HepG2 (cell line): ENCODE results near the gene BABAM2. TPM values are rescaled to one million over a fixed set of nuclear protein-coding genes. Genes with fewer than 3 reads are reported as not detected.

Source experiments
- ATAC-seq: fragments of 200-7000 bp; cut with Tn5 transposase; 3 replicates; pipeline ENCODE4 v1.9.1; 2020; ENCODE audit warnings: mild to moderate bottlenecking, moderate library complexity
- BruUV-seq: library from RNA; stranded (reverse); fragments of 400-500 nt; replicated peaks from 2 replicates; lab custom pipeline; 2021; lab: Mats Ljungman, UMichigan
- CTCF ChIA-PET: fragments of 300-600 bp; formaldehyde crosslinking; extraction: SDS; loops from one replicate; lab custom pipeline; 2021; ENCODE audit warnings: low total read pairs, inconsistent platforms, low intra/inter-chr PET ratio; lab: Yijun Ruan, JAX
- POLR2A ChIA-PET: fragments of 350-600 bp; sonication (Branson Sonifier 250); formaldehyde crosslinking; loops from one replicate; lab custom pipeline; 2020; ENCODE audit warnings: antibody characterized with exemption, inconsistent platforms; lab: Yijun Ruan, JAX
- DNase-seq: peaks from one replicate; pipeline ENCODE4 v3.0.0-alpha.2; 2015; ENCODE audit warnings: low spot score
- FAIRE-seq: peaks from 3 replicates; lab custom pipeline; 2011; peaks lifted over from hg19 to GRCh38; lab: Jason Lieb, UNC
- H2AFZ ChIP-seq: one replicate; pipeline ENCODE4 v1.6.1; 2011; ENCODE audit warnings: low read length, inconsistent platforms
- H3K27ac ChIP-seq: fragments of 300-600 bp; 3 replicates; pipeline ENCODE4 v1.8.0; 2011; ENCODE audit warnings: mixed run types, mild to moderate bottlenecking, mixed read lengths, low read length, inconsistent platforms; ENCODE audit not compliant: insufficient read depth; ENCODE audit errors: extremely low read length
- H3K27me3 ChIP-seq, 2 experiments: fragments of 200-600 bp in 1 of 2; 2 replicates in 1 of 2; 3 replicates in 1 of 2; pipeline versions ENCODE4 v1.6.0 to v1.8.0; 2011; ENCODE audit warnings: low read length in 2 of 2, mild to moderate bottlenecking in 2 of 2, moderate library complexity in 2 of 2, inconsistent platforms in 1 of 2; ENCODE audit not compliant: insufficient read depth in 2 of 2, control insufficient read depth in 1 of 2
- H3K36me3 ChIP-seq, 2 experiments: fragments of 200-600 bp in 1 of 2; replicated peaks in 1 of 2; 2 replicates in 1 of 2; 3 replicates in 1 of 2; pipeline versions ENCODE4 v1.5.1 to v1.8.0; 2011; ENCODE audit warnings: low read length in 2 of 2, inconsistent platforms in 1 of 2; ENCODE audit not compliant: insufficient read depth in 2 of 2, control insufficient read depth in 1 of 2
- H3K4me1 ChIP-seq: 2 replicates; pipeline ENCODE4 v1.5.1; 2012; ENCODE audit warnings: low read length, inconsistent platforms; ENCODE audit not compliant: insufficient read depth
- H3K4me2 ChIP-seq: 2 replicates; pipeline ENCODE4 v1.6.0; 2011; ENCODE audit warnings: low read depth, low read length, inconsistent platforms
- H3K4me3 ChIP-seq, 3 experiments: fragments of 200-600 bp in 1 of 3; sonication (generic), shearing (Covaris generic) in 1 of 3; replicated peaks in 1 of 3; 2 replicates each; pipeline ENCODE4 v1.5.1; 2011 to 2016; ENCODE audit warnings: low read length in 3 of 3, inconsistent platforms in 2 of 3, low read depth in 2 of 3, mild to moderate bottlenecking in 2 of 3, control low read depth in 1 of 3, mixed read lengths in 1 of 3; ENCODE audit not compliant: insufficient read depth in 1 of 3
- H3K79me2 ChIP-seq: one replicate; pipeline ENCODE4 v1.6.1; 2011; ENCODE audit warnings: low read length, inconsistent platforms; ENCODE audit not compliant: insufficient read depth
- H3K9ac ChIP-seq: 2 replicates; pipeline ENCODE4 v1.6.0; 2011; ENCODE audit warnings: mild to moderate bottlenecking, low read depth, low read length, inconsistent platforms; ENCODE audit not compliant: insufficient read depth
- H3K9me3 ChIP-seq: 2 replicates; pipeline ENCODE4 v1.5.1; 2012; ENCODE audit warnings: mild to moderate bottlenecking, low read length
- H4K20me1 ChIP-seq: 2 replicates; pipeline ENCODE4 v1.6.0; 2011; ENCODE audit warnings: inconsistent platforms, mild to moderate bottlenecking, low read length, moderate library complexity; ENCODE audit not compliant: insufficient read depth
- CCDC6 ChIP-seq: sonication (generic); formaldehyde crosslinking; IDR thresholded peaks from 2 replicates; pipeline ENCODE4 v1.8.1; 2022; ENCODE audit warnings: mild to moderate bottlenecking, missing genetic modification reagents, moderate library complexity
- FOXP1 ChIP-seq, 2 experiments: fragments of 450-650 bp in 1 of 2; IDR thresholded peaks; 2 replicates each; pipeline ENCODE4 v1.6.1; 2017 to 2018; ENCODE audit warnings: antibody characterized with exemption in 1 of 2
- HOXA3 ChIP-seq: sonication (generic); formaldehyde crosslinking; IDR thresholded peaks from 2 replicates; pipeline ENCODE4 v1.5.0; 2020; ENCODE audit warnings: missing genetic modification reagents
- MLXIP ChIP-seq: sonication (generic); formaldehyde crosslinking; IDR thresholded peaks from 2 replicates; pipeline ENCODE4 v1.9.0; 2021; ENCODE audit warnings: missing genetic modification reagents, borderline replicate concordance
- MTA1 ChIP-seq: sonication (generic); formaldehyde crosslinking; IDR thresholded peaks from 2 replicates; pipeline ENCODE4 v1.4.0; 2020; ENCODE audit warnings: missing genetic modification reagents, mild to moderate bottlenecking, borderline replicate concordance
- POLR2A ChIP-seq, 2 experiments: IDR thresholded peaks; 2 replicates each; pipeline ENCODE4 v1.6.1; 2011; ENCODE audit warnings: low read depth in 2 of 2, low read length in 2 of 2, mild to moderate bottlenecking in 1 of 2, moderate library complexity in 1 of 2; ENCODE audit not compliant: insufficient read depth in 1 of 2
- TAF1 ChIP-seq: sonication (generic); formaldehyde crosslinking; IDR thresholded peaks from 2 replicates; pipeline ENCODE4 v1.4.0; 2020; ENCODE audit warnings: missing genetic modification reagents
- TOE1 ChIP-seq: sonication (generic); formaldehyde crosslinking; IDR thresholded peaks from 2 replicates; pipeline ENCODE4 v1.4.0; 2020; ENCODE audit warnings: mild to moderate bottlenecking, missing genetic modification reagents
- ZNF460 ChIP-seq: sonication (generic); formaldehyde crosslinking; IDR thresholded peaks from 2 replicates; pipeline ENCODE4 v1.5.1; 2020; ENCODE audit warnings: missing genetic modification reagents, mild to moderate bottlenecking, borderline replicate concordance
- WGBS: methylation state at CpG from one replicate; pipeline ENCODE4 v1.1.6; 2017; ENCODE audit warnings: low lambda C conversion rate; 5-methylcytosine and 5-hydroxymethylcytosine counted together
- in situ Hi-C: cut with HindIII; loops from 2 replicates; pipeline ENCODE4 v1.10.0; 2017; ENCODE audit warnings: low pct_unique_long_range_greater_than_20kb; ENCODE audit not compliant: extremely low pct_ligation_motif_present
- intact Hi-C: fragments of 100-400 bp; cut with micrococcal nuclease; formaldehyde crosslinking; loops from one replicate; pipeline ENCODE4 v1.10.0; 2022; ENCODE audit not compliant: unreplicated experiment
- polyA plus RNA-seq, 8 experiments: library from polyadenylated mRNA; depleted of rRNA in 3 of 8; stranded (reverse) in 7 of 8; unstranded in 1 of 8; fragments of >200 nt; fragmentation: Illumina TruSeq in 4 of 8; extraction: Trizol in 4 of 8; gene quantifications; 2 replicates each; pipeline versions ENCODE4 v1.2.1 to v1.2.3, GENCODE V29; 2011 to 2016; ENCODE audit warnings: low read depth in 4 of 8, missing spikeins in 1 of 8, mixed read lengths in 1 of 8; ENCODE audit not compliant: insufficient read depth in 1 of 8
- total RNA-seq, 5 experiments: library from RNA; depleted of rRNA; stranded (reverse); fragments of >200 nt; fragmentation: Illumina TruSeq; extraction: Trizol; gene quantifications; 2 replicates each; pipeline ENCODE4 v1.2.3, GENCODE V29; 2016; ENCODE audit warnings: low read depth in 1 of 5

The BABAM2 gene
- total and polyA plus RNA-seq, 2 of the 13 experiments (the other 11 are each of a cell fraction or from before 2014, with no cell fraction given), result 24.9 to 28.0 TPM

GRCh38 chr2:28365158-28365557 lies 474.6 kb downstream of the BABAM2 start:
- POLR2A ChIA-PET, result interaction anchor here (1.7 kb wide), 1 partner anchor 18 kb away, joined by 3 read pairs; no protein-coding TSS in a partner anchor
- H3K4me2 ChIP-seq, result no peak overlapping the region

More at GRCh38 chr2:28365158-28365557, 474.6 kb downstream of the BABAM2 start:
- H3K27ac ChIP-seq, result no peak overlapping the region
- TF ChIP-seq TOE1 (CRISPR knock-in tag), result no peak
- TF ChIP-seq MTA1 (CRISPR knock-in tag), result no peak
- no peak for TF ChIP-seq TAF1 (CRISPR knock-in tag)
- TF ChIP-seq ZNF460 (CRISPR knock-in tag), result no peak
- no peak for TF ChIP-seq FOXP1 (IDR thresholded peaks at IDR 0.05)
- TF ChIP-seq FOXP1 (CRISPR knock-in tag; IDR thresholded peaks at IDR 0.05), result no peak
- TF ChIP-seq CCDC6 (CRISPR knock-in tag), result no peak
- no peak for TF ChIP-seq POLR2A (IDR thresholded peaks at IDR 0.05; ENCODE audit: insufficient read depth in 1 of 2, low read depth in 2 of 2, low read length in 2 of 2)
- TF ChIP-seq MLXIP (CRISPR knock-in tag), result no peak
- TF ChIP-seq HOXA3, result no peak
- TF ChIP-seq, all 625 proteins: peak for 0
- no peak for DNase-seq
- no peak for FAIRE-seq
- Histone ChIP-seq H2AFZ (no peak overlapping the region), H3K9me3 (no peaks in the 10 kb centered on the region), H3K36me3 (no peaks in the 10 kb centered on the region), H3K9ac (no peak overlapping the region), H3K27me3 (peaks cover 5 to 62% of the 10 kb centered on the region in 2 experiments; a peak in 4 of 5 replicates), H3K4me3 (no peak overlapping the region), H3K79me2 (no peaks in the 10 kb centered on the region), H4K20me1 (no peaks in the 10 kb centered on the region), H3K4me1 (peaks cover 41% of the 10 kb centered on the region)
- CTCF ChIA-PET, result no interaction called here
- intact Hi-C loops (no loop called here), in situ Hi-C loops (no loop called here)
- BruUV-seq, result no TSS peak
- WGBS, result 50% methylated on average over 7 of the region's 8 CpGs
- no peak for ATAC-seq
